Stimulated activated CD8-positive, alpha-beta memory T cell treated with anti-CD3 and anti-CD28 coated beads, Interleukin-15, amount 100 ng/mL, for 4 hours (primary cell): ENCODE data around the gene TXNDC9.
"Not testable (repeated sequence)": the region's sequence is repeated elsewhere in the genome, so short reads cannot be mapped to it uniquely, and the experiment has no call there.

ENCODE experiments used
- DNase-seq, 2 donors: peaks; one replicate each; pipeline ENCODE4 v3.0.0-alpha.2; 2020; ENCODE audit warnings: low read depth in 2 of 2

Gene TXNDC9

DNA sequence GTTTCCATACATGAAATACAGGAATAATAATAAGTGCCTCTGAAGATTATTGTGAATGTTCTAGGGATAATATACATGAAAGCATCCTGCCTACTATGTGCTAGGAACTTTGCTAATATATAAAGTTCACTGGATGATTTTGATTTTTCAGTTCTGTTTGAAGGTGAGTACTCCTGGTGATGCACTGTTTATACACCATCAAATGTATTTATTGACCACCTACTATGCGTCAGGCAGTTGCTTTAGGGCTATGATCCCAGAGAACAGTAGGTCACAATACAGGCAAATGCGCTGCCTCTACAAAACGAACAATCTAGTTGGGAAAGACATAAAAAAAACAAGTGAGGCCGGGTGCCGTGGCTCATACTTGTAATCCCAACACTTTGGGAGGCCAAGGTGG lies 10.7 kb downstream of the TXNDC9 start:
- no peak for DNase-seq

DNA sequence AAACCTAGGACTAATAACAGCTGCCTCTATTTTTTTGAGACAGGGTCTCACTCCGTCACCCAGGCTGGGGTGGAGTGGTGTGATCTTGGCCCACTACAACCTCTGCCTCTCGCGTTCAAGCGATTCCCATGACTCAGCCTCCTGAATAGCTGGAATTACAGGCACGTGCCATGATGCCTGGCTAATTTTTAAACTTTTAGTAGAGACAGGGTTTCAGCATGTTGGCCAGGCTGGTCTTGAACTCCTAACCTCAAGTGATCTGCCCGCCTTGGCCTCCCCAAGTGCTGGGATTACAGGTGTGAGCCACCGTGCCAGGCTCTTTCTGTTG lies 18.3 kb downstream of the TXNDC9 start:
- not testable (repeated sequence) for DNase-seq

GRCh38 chr2:99317161-99317872 lies 18.8 kb downstream of the TXNDC9 start:
- DNase-seq = no peak

DNA sequence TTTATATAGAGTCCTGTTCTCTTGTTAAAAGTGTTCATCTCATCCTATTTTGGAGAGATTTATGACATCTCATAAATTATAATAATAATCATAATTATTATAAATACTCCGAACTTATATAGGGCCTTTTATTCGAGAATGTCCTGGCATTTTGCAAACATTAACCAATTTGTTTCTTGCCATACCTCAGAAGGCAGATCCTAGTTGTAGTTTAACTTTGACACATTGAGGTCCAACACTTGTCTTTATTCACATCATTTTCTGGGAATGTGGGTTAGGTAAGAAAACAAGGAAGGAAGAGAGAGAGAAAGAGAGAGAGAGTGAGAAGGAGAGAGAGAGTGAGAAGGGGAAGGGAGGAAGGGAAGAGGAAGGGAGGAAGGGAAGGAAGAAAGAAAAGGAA lies 35.0 kb downstream of the TXNDC9 start, which contains the start of gene LYG1:
TSS of gene LYG1 (minus strand) at position 101 of the 400 bp plus-strand sequence. CDS start 5,527 bp downstream, outside the sequence.
- DNase-seq = not testable (repeated sequence)

- DNase-seq = no peak
Measured at GRCh38 chr2:99299580-99299979, 36.6 kb downstream of the TXNDC9 start.

- DNase-seq = no peak
Measured at GRCh38 chr2:99297994-99298393, 38.1 kb downstream of the TXNDC9 start.

- DNase-seq = no peak
Measured at GRCh38 chr2:99285526-99285925, 50.6 kb downstream of the TXNDC9 start.

GRCh38 chr2:99279969-99280695 lies 56.0 kb downstream of the TXNDC9 start:
- no peak for DNase-seq

DNA sequence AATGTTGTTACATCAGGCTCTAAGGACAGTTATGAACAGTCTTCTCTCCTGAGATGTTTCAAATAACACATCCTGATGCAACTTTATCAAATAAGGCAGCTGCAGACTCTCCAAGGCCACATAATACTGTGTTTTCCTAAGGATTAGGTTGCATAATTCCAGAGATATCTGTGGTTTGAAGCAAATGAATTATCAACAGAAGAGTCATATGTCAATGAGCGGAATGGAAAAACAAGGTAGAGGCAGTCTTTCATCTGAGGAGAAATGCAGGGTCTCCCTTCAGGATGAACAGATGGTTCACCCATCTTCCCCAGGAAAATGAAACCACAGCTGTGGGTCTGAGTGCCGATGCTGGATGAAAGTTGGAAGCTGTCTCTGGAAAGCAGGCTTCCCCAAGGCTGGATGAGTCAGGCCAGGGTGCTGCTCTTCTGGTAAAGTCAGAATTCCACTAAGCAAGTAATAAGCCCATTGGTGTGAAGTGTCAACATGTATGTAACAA lies 57.3 kb downstream of the TXNDC9 start:
- DNase-seq = no peak

GRCh38 chr2:99278195-99278765 lies 57.9 kb downstream of the TXNDC9 start:
- DNase-seq = not testable (repeated sequence)

GRCh38 chr2:99275882-99276281 lies 60.3 kb downstream of the TXNDC9 start:
- no peak for DNase-seq
